GM12801 (cell line): ENCODE results near the gene IDUA.

ENCODE experiments used
- TF ChIP-seq, protein P1 (sequence below): IDR thresholded peaks from one replicate; pipeline ENCODE4 v1.5.1; 2011; ENCODE audit warnings: control low read depth; ENCODE audit not compliant: insufficient read length; ENCODE audit errors: extremely low read depth

Gene IDUA

GRCh38 chr4:1048773-1049590 is 62.1 kb downstream of the IDUA start:
- TF ChIP-seq, protein P1, sequence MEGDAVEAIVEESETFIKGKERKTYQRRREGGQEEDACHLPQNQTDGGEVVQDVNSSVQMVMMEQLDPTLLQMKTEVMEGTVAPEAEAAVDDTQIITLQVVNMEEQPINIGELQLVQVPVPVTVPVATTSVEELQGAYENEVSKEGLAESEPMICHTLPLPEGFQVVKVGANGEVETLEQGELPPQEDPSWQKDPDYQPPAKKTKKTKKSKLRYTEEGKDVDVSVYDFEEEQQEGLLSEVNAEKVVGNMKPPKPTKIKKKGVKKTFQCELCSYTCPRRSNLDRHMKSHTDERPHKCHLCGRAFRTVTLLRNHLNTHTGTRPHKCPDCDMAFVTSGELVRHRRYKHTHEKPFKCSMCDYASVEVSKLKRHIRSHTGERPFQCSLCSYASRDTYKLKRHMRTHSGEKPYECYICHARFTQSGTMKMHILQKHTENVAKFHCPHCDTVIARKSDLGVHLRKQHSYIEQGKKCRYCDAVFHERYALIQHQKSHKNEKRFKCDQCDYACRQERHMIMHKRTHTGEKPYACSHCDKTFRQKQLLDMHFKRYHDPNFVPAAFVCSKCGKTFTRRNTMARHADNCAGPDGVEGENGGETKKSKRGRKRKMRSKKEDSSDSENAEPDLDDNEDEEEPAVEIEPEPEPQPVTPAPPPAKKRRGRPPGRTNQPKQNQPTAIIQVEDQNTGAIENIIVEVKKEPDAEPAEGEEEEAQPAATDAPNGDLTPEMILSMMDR, result no peak

- TF ChIP-seq, protein P1, result no peak
These were observed 62.7 kb downstream of the IDUA start for GRCh38 chr4:1049591-1049905.

GRCh38 chr4:1050486-1051213 is 63.8 kb downstream of the IDUA start:
- TF ChIP-seq, protein P1, result no peak

GRCh38 chr4:1051472-1051871 is 64.6 kb downstream of the IDUA start:
- TF ChIP-seq, protein P1, result no peak

DNA sequence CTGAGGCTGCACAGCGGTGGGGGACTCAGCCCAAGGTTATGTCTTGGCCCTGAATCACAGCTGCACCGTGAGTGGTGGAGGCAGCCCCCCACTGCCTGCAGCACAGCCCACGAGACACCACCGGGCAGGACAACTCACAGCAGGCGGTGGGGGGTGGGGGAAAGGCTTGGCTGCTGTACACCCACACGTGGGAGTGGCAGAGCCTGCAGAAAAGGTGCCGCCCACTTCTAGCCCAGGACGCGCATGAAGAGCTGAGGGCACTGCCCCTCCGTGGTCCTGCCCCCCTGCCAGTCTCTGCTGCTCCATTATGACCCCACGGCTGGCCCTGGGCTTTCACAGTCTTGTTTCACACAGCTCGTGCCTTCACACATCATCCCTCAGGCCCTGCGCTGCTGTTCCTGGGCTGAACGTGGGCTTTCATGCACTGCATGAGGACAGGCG is 65.4 kb downstream of the IDUA start:
- TF ChIP-seq, protein P1, result no peak

- TF ChIP-seq, protein P1, result no peak
These were observed 66.3 kb downstream of the IDUA start for GRCh38 chr4:1053080-1053661.
